Measurements from ENCODE around the gene AUTS2.

AUTS2 gene

GRCh38 chr7:69941077-69941651 lies 342.9 kb downstream of the AUTS2 start:
- H3K9me3 ChIP-seq (ENCODE audit: severe bottlenecking) = no peaks in the 10 kb centered on the region
- H3K36me3 ChIP-seq = no peaks in the 10 kb centered on the region
- DNase-seq = no peak
- no peak overlapping the region for H3K27ac ChIP-seq
- TF ChIP-seq CTCF (IDR thresholded peaks at IDR 0.05; ENCODE audit: low read depth, low read length) = no peak
- H3K4me3 ChIP-seq (ENCODE audit: low read depth, low read length) = no peak overlapping the region
- H3K27me3 ChIP-seq (ENCODE audit: insufficient read depth, low read depth, severe bottlenecking) = no peaks in the 10 kb centered on the region

GRCh38 chr7:69942573-69942972 lies 344.3 kb downstream of the AUTS2 start:
- H3K9me3 ChIP-seq (ENCODE audit: severe bottlenecking) = no peaks in the 10 kb centered on the region
- no peak overlapping the region for H3K27ac ChIP-seq
- no peaks in the 10 kb centered on the region for H3K36me3 ChIP-seq
- H3K4me3 ChIP-seq (ENCODE audit: low read depth, low read length) = no peak overlapping the region
- no peaks in the 10 kb centered on the region for H3K27me3 ChIP-seq (ENCODE audit: insufficient read depth, low read depth, severe bottlenecking)
- DNase-seq = no peak
- TF ChIP-seq CTCF (IDR thresholded peaks at IDR 0.05; ENCODE audit: low read depth, low read length) = no peak

- no peak overlapping the region; the same call in none of the 2 replicates for H3K4me3 ChIP-seq (ENCODE audit: low read depth, low read length)
- no peak for TF ChIP-seq CTCF (IDR thresholded peaks at IDR 0.05; ENCODE audit: low read depth, low read length)
- no peaks in the 10 kb centered on the region for H3K36me3 ChIP-seq
- no peaks in the 10 kb centered on the region for H3K9me3 ChIP-seq (ENCODE audit: severe bottlenecking)
- peak; percentile 47 for DNase-seq
- H3K27me3 ChIP-seq (ENCODE audit: insufficient read depth, low read depth, severe bottlenecking) = no peaks in the 10 kb centered on the region
- no peak overlapping the region for H3K27ac ChIP-seq
These were observed 348.6 kb downstream of the AUTS2 start for GRCh38 chr7:69946901-69947300.

GRCh38 chr7:69947998-69948397 lies 349.7 kb downstream of the AUTS2 start:
- H3K4me3 ChIP-seq (ENCODE audit: low read depth, low read length) = no peak overlapping the region
- no peak overlapping the region for H3K27ac ChIP-seq
- H3K36me3 ChIP-seq = no peaks in the 10 kb centered on the region
- no peaks in the 10 kb centered on the region for H3K27me3 ChIP-seq (ENCODE audit: insufficient read depth, low read depth, severe bottlenecking)
- no peaks in the 10 kb centered on the region for H3K9me3 ChIP-seq (ENCODE audit: severe bottlenecking)
- no peak for TF ChIP-seq CTCF (IDR thresholded peaks at IDR 0.05; ENCODE audit: low read depth, low read length)
- peak; percentile 30 for DNase-seq

GRCh38 chr7:69949122-69949521 lies 350.8 kb downstream of the AUTS2 start:
- TF ChIP-seq CTCF (IDR thresholded peaks at IDR 0.05; ENCODE audit: low read depth, low read length) = no peak
- no peak for DNase-seq
- no peaks in the 10 kb centered on the region for H3K27me3 ChIP-seq (ENCODE audit: insufficient read depth, low read depth, severe bottlenecking)
- H3K9me3 ChIP-seq (ENCODE audit: severe bottlenecking) = no peaks in the 10 kb centered on the region
- H3K4me3 ChIP-seq (ENCODE audit: low read depth, low read length) = no peak overlapping the region
- H3K36me3 ChIP-seq = no peaks in the 10 kb centered on the region
- H3K27ac ChIP-seq = no peak overlapping the region

GRCh38 chr7:69951458-69951857 lies 353.2 kb downstream of the AUTS2 start:
- no peaks in the 10 kb centered on the region for H3K27me3 ChIP-seq (ENCODE audit: insufficient read depth, low read depth, severe bottlenecking)
- H3K4me3 ChIP-seq (ENCODE audit: low read depth, low read length) = no peak overlapping the region
- no peaks in the 10 kb centered on the region for H3K9me3 ChIP-seq (ENCODE audit: severe bottlenecking)
- no peaks in the 10 kb centered on the region for H3K36me3 ChIP-seq
- TF ChIP-seq CTCF (IDR thresholded peaks at IDR 0.05; ENCODE audit: low read depth, low read length) = no peak
- no peak for DNase-seq
- H3K27ac ChIP-seq = no peak overlapping the region
